Measurements from ENCODE around the gene VSTM4. TPM values are rescaled to one million over a fixed set of nuclear protein-coding genes. Genes with fewer than 3 reads are reported as not detected.

VSTM4 gene
- polyA plus RNA-seq, 1 donor (not counting 4 experiments of a cell fraction or from before 2014, with no cell fraction given): not detected

- Histone ChIP-seq H3K36me3 (ENCODE audit: control insufficient read depth in 2 of 2, extremely low read depth in 1 of 2, insufficient read depth in 2 of 2, low read length in 2 of 2) (no peaks in the 10 kb centered on the region), H3K4me2 (ENCODE audit: control insufficient read depth, extremely low read depth, insufficient read depth, low read depth, low read length) (no peak overlapping the region), H3K9me3 (ENCODE audit: control insufficient read depth, low read depth, low read length) (no peaks in the 10 kb centered on the region), H3K4me1 (ENCODE audit: control insufficient read depth, extremely low read depth, insufficient read depth, low read length) (no peaks in the 10 kb centered on the region), H3K27me3 (ENCODE audit: control insufficient read depth, extremely low read depth, insufficient read depth, low read length) (peaks cover 8% of the 10 kb centered on the region), H3K4me3 (ENCODE audit: control insufficient read depth in 2 of 3, extremely low read depth in 1 of 3, insufficient read depth in 2 of 3, low read depth in 1 of 3, low read length in 3 of 3) (no peak overlapping the region), H3K9ac (ENCODE audit: control insufficient read depth, extremely low read depth, insufficient read depth, low read length) (no peak overlapping the region), H4K20me1 (ENCODE audit: control insufficient read depth, extremely low read depth, insufficient read depth, low read length) (no peaks in the 10 kb centered on the region), H2AFZ (ENCODE audit: control insufficient read depth, low read length) (no peak overlapping the region), H3K27ac (ENCODE audit: control insufficient read depth, insufficient read depth, low read length) (no peak overlapping the region), H3K79me2 (ENCODE audit: control insufficient read depth, insufficient read depth, low read length) (no peaks in the 10 kb centered on the region), H3K9me1 (ENCODE audit: control insufficient read depth, extremely low read depth, insufficient read depth, low read length) (no peaks in the 10 kb centered on the region)
- no peak for TF ChIP-seq CTCF (optimal IDR thresholded peaks at IDR 0.05 in 1 of 3, IDR thresholded peaks at IDR 0.05 in 1 of 3, conservative IDR thresholded peaks at IDR 0.05 in 1 of 3; ENCODE audit: extremely low read depth in 1 of 3, insufficient read depth in 2 of 3, low read length in 3 of 3)
- TF ChIP-seq EZH2 (IDR thresholded peaks at IDR 0.05; ENCODE audit: low read length): no peak
- dilution Hi-C loops (cut with MboI; ENCODE audit: extremely low pct_ligation_motif_present, low sequenced_read_pairs): no loop called here
- FAIRE-seq: no peak
- no peak for DNase-seq (ENCODE audit: low read depth, low spot score)
Measured at GRCh38 chr10:49150426-49150825, 35.1 kb upstream of the VSTM4 start.

DNA sequence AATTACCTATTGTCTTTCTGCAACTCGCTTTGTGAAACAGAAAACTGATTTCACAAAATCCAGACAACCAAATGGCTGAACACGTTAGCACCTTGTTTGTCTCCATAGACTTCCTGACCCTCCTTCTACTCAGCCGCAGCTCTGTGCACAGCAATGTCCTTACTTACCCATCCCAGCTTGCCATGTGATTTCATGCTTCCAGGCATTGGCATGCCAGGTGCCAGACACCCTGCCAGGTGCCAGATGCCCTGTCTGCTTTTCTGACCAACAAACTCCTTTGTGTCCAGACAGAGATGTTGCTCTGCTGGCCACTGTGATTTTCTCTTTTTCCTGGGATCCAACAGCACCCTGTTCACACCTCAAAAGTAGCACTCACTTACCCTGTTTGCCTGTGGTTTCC is 34.6 kb upstream of the VSTM4 start:
- Histone ChIP-seq H3K9ac (ENCODE audit: control insufficient read depth, extremely low read depth, insufficient read depth, low read length) (no peak overlapping the region), H3K79me2 (ENCODE audit: control insufficient read depth, insufficient read depth, low read length) (no peaks in the 10 kb centered on the region), H3K36me3 (ENCODE audit: control insufficient read depth in 2 of 2, extremely low read depth in 1 of 2, insufficient read depth in 2 of 2, low read length in 2 of 2) (no peaks in the 10 kb centered on the region), H3K9me3 (ENCODE audit: control insufficient read depth, low read depth, low read length) (no peaks in the 10 kb centered on the region), H3K27me3 (ENCODE audit: control insufficient read depth, extremely low read depth, insufficient read depth, low read length) (peaks cover 8% of the 10 kb centered on the region), H3K27ac (ENCODE audit: control insufficient read depth, insufficient read depth, low read length) (no peak overlapping the region), H3K9me1 (ENCODE audit: control insufficient read depth, extremely low read depth, insufficient read depth, low read length) (no peaks in the 10 kb centered on the region), H4K20me1 (ENCODE audit: control insufficient read depth, extremely low read depth, insufficient read depth, low read length) (no peaks in the 10 kb centered on the region), H2AFZ (ENCODE audit: control insufficient read depth, low read length) (no peak overlapping the region), H3K4me1 (ENCODE audit: control insufficient read depth, extremely low read depth, insufficient read depth, low read length) (no peaks in the 10 kb centered on the region), H3K4me3 (ENCODE audit: control insufficient read depth in 2 of 3, extremely low read depth in 1 of 3, insufficient read depth in 2 of 3, low read depth in 1 of 3, low read length in 3 of 3) (no peak overlapping the region), H3K4me2 (ENCODE audit: control insufficient read depth, extremely low read depth, insufficient read depth, low read depth, low read length) (no peak overlapping the region)
- dilution Hi-C loops (cut with MboI; ENCODE audit: extremely low pct_ligation_motif_present, low sequenced_read_pairs): no loop called here
- DNase-seq (ENCODE audit: low read depth, low spot score): no peak
- TF ChIP-seq CTCF (optimal IDR thresholded peaks at IDR 0.05 in 1 of 3, IDR thresholded peaks at IDR 0.05 in 1 of 3, conservative IDR thresholded peaks at IDR 0.05 in 1 of 3; ENCODE audit: extremely low read depth in 1 of 3, insufficient read depth in 2 of 3, low read length in 3 of 3) (no peak), EZH2 (IDR thresholded peaks at IDR 0.05; ENCODE audit: low read length) (no peak)
- no peak for FAIRE-seq
